Smooth muscle cell (in vitro differentiated cells): ENCODE results near the gene USE1. TPM values are rescaled to one million over a fixed set of nuclear protein-coding genes. Genes with fewer than 3 reads are reported as not detected.

Source experiments
- DNase-seq: peaks from one replicate; lab custom pipeline; 2025; ENCODE audit not compliant: unreplicated experiment; lab: John Stamatoyannopoulos, UW
- H2AFZ ChIP-seq: fragments of 200-600 bp; sonication (generic); 2 replicates; pipeline ENCODE4 v1.6.0; 2016; ENCODE audit warnings: antibody characterized with exemption, low read depth, mild to moderate bottlenecking
- H3F3A ChIP-seq: fragments of 200-600 bp; sonication (generic); 2 replicates; pipeline ENCODE4 v1.6.0; 2017; ENCODE audit warnings: antibody characterized with exemption, low read depth
- H3K27ac ChIP-seq: fragments of 200-600 bp; sonication (generic); 2 replicates; pipeline ENCODE4 v1.5.1; 2016; ENCODE audit warnings: low read depth, mild to moderate bottlenecking
- H3K27me3 ChIP-seq: fragments of 200-600 bp; sonication (generic); 2 replicates; pipeline ENCODE4 v1.6.1; 2016; ENCODE audit warnings: low read depth, mild to moderate bottlenecking
- H3K36me3 ChIP-seq: fragments of 200-600 bp; sonication (generic); 2 replicates; pipeline ENCODE4 v1.5.1; 2016; ENCODE audit warnings: low read depth
- H3K4me1 ChIP-seq: fragments of 200-600 bp; sonication (generic); 2 replicates; pipeline ENCODE4 v1.5.1; 2016; ENCODE audit warnings: low read depth
- H3K4me2 ChIP-seq: fragments of 200-600 bp; sonication (generic); 2 replicates; pipeline ENCODE4 v1.6.0; 2016; ENCODE audit warnings: mild to moderate bottlenecking
- H3K4me3 ChIP-seq: fragments of 200-600 bp; sonication (generic); 2 replicates; pipeline ENCODE4 v1.5.1; 2016; ENCODE audit warnings: mild to moderate bottlenecking
- H3K79me2 ChIP-seq: fragments of 200-600 bp; sonication (generic); 2 replicates; pipeline ENCODE4 v1.6.0; 2016; ENCODE audit warnings: low read depth, mild to moderate bottlenecking
- H3K9ac ChIP-seq: fragments of 200-600 bp; sonication (generic); 2 replicates; pipeline ENCODE4 v1.6.0; 2016; ENCODE audit warnings: low read depth
- H3K9me3 ChIP-seq: fragments of 200-600 bp; sonication (generic); replicated peaks from 2 replicates; pipeline ENCODE4 v1.5.1; 2016; ENCODE audit warnings: low read depth
- H4K20me1 ChIP-seq: fragments of 200-600 bp; sonication (generic); 2 replicates; pipeline ENCODE4 v1.6.0; 2016; ENCODE audit warnings: low read depth
- CTCF ChIP-seq: fragments of 200-600 bp; sonication (generic); IDR thresholded peaks from 2 replicates; pipeline ENCODE4 v1.5.1; 2017; ENCODE audit warnings: borderline replicate concordance, mild to moderate bottlenecking, antibody characterized with exemption; ENCODE audit not compliant: insufficient read depth, poor library complexity, severe bottlenecking
- WGBS: methylation state at CpG from one replicate; pipeline ENCODE4 v1.1.7; 2016; ENCODE audit warnings: low lambda C conversion rate; 5-methylcytosine and 5-hydroxymethylcytosine counted together
- polyA plus RNA-seq: library from polyadenylated mRNA; unstranded; fragments of >200 nt; fragmentation: Nextera tagmentation; extraction: Ambion mirVana; gene quantifications from 2 replicates; pipeline ENCODE4 v1.2.1, GENCODE V29; 2016
- total RNA-seq: library from RNA; depleted of rRNA; stranded (reverse); fragments of >200 nt; gene quantifications from 2 replicates; pipeline ENCODE4 v1.2.3, GENCODE V29; 2014

Gene USE1
- total and polyA plus RNA-seq, 2 experiments from 2014 or later, result 16.4 to 28.8 TPM

GRCh38 chr19:17220207-17220758 lies 5.1 kb downstream of the USE1 start:
- Histone ChIP-seq H3K4me1 (no peaks in the 10 kb centered on the region), H3K27ac (no peak overlapping the region), H3F3A (peaks cover 9% of the 10 kb centered on the region), H3K79me2 (no peaks in the 10 kb centered on the region), H3K9ac (no peak overlapping the region), H4K20me1 (no peaks in the 10 kb centered on the region), H3K9me3 (no peaks in the 10 kb centered on the region), H3K27me3 (no peaks in the 10 kb centered on the region), H3K4me2 (no peak overlapping the region), H3K4me3 (no peak overlapping the region), H2AFZ (no peak overlapping the region), H3K36me3 (no peaks in the 10 kb centered on the region)
- WGBS, result 69% methylated on average over 12 of the region's 14 CpGs
- DNase-seq, result no peak
- no peak for TF ChIP-seq CTCF

- 95% methylated on average over 10 of the region's 10 CpGs for WGBS
These were observed 9.9 kb downstream of the USE1 start for GRCh38 chr19:17225053-17225452.

GRCh38 chr19:17226002-17226933 lies 11.1 kb downstream of the USE1 start, which contains the start of gene OCEL1:
Gene OCEL1, plus strand, starts transcription at chr19:17226226. Its CDS starts 22 bp downstream, at chr19:17226248.
- Histone ChIP-seq H4K20me1 (no peaks in the 10 kb centered on the region), H3K27me3 (no peaks in the 10 kb centered on the region), H3K9me3 (no peaks in the 10 kb centered on the region), H3K9ac (peak within 1 kb of the TSS; percentile 67), H3K79me2 (no peaks in the 10 kb centered on the region), H3K4me2 (peak within 1 kb of the TSS; percentile 96), H3K27ac (peak within 1 kb of the TSS; percentile 48), H3K36me3 (no peaks in the 10 kb centered on the region), H3K4me1 (peaks cover 5% of the 10 kb centered on the region), H2AFZ (peak within 1 kb of the TSS; percentile 18), H3F3A (peaks cover 21% of the 10 kb centered on the region), H3K4me3 (peak within 1 kb of the TSS; percentile 70)
- TF ChIP-seq CTCF, result no peak
- WGBS, result under 1% methylated on average over 63 of the region's 90 CpGs
- peak; percentile 97 for DNase-seq

More at GRCh38 chr19:17225053-17225452, 9.9 kb downstream of the USE1 start:
- Histone ChIP-seq H3F3A (peaks cover 19% of the 10 kb centered on the region), H3K27me3 (no peaks in the 10 kb centered on the region), H4K20me1 (no peaks in the 10 kb centered on the region), H3K79me2 (no peaks in the 10 kb centered on the region), H3K4me3 (no peak overlapping the region), H3K27ac (no peak overlapping the region), H3K4me2 (peak overlapping the region; percentile 96), H3K9me3 (no peaks in the 10 kb centered on the region), H2AFZ (no peak overlapping the region), H3K9ac (no peak overlapping the region), H3K36me3 (no peaks in the 10 kb centered on the region), H3K4me1 (peaks cover 5% of the 10 kb centered on the region)
- DNase-seq, result no peak
- TF ChIP-seq CTCF, result no peak
